Smooth muscle cell of the brain vasculature (primary cell): ENCODE results near the gene MYO1H.

Source experiments
- DNase-seq: peaks from one replicate; pipeline ENCODE4 v3.0.0-alpha.2; 2012; ENCODE audit warnings: low read depth, low spot score

The MYO1H gene

GRCh38 chr12:109448707-109449390 lies 101.1 kb downstream of the MYO1H start:
- DNase-seq: no peak

GRCh38 chr12:109449845-109450532 lies 102.3 kb downstream of the MYO1H start:
- no peak for DNase-seq

- no peak for DNase-seq
Observed at GRCh38 chr12:109450980-109451379, 103.3 kb downstream of the MYO1H start.

GRCh38 chr12:109451400-109451799 lies 103.7 kb downstream of the MYO1H start:
- no peak for DNase-seq

- DNase-seq: no peak
Observed at GRCh38 chr12:109452489-109452888, 104.8 kb downstream of the MYO1H start.

- DNase-seq: no peak
Observed at GRCh38 chr12:109455706-109456105, 108.0 kb downstream of the MYO1H start.

- no peak for DNase-seq
Observed at GRCh38 chr12:109458086-109458485, 110.4 kb downstream of the MYO1H start.

GRCh38 chr12:109458771-109459208 lies 111.1 kb downstream of the MYO1H start:
- no peak for DNase-seq

- no peak for DNase-seq
Observed at GRCh38 chr12:109459247-109459646, 111.5 kb downstream of the MYO1H start.

- DNase-seq: no peak
Observed at GRCh38 chr12:109460538-109460937, 112.8 kb downstream of the MYO1H start.

- no peak for DNase-seq
Observed at GRCh38 chr12:109461049-109461845, 113.5 kb downstream of the MYO1H start.

- DNase-seq: peak; percentile 82
Observed at GRCh38 chr12:109461846-109462756, 114.4 kb downstream of the MYO1H start.

- peak; percentile 94 for DNase-seq
Observed at GRCh38 chr12:109462868-109463692, 115.4 kb downstream of the MYO1H start.

GRCh38 chr12:109463756-109464155 lies 116.1 kb downstream of the MYO1H start:
- DNase-seq: no peak

- DNase-seq: no peak
Observed at GRCh38 chr12:109464642-109465351, 117.1 kb downstream of the MYO1H start.

- no peak for DNase-seq
Observed at GRCh38 chr12:109466305-109466704, 118.6 kb downstream of the MYO1H start.

GRCh38 chr12:109466821-109467220 lies 119.1 kb downstream of the MYO1H start:
- no peak for DNase-seq

GRCh38 chr12:109467978-109468676 lies 120.4 kb downstream of the MYO1H start:
- no peak for DNase-seq

GRCh38 chr12:109469517-109469916 lies 121.8 kb downstream of the MYO1H start:
- no peak for DNase-seq
